Parathyroid adenoma (tissue), 2 donors: Measurements from ENCODE around the gene SERTAD2.

Source experiments
- H2AFZ ChIP-seq: fragments of 300-600 bp; sonication (generic); one replicate; pipeline ENCODE4 v1.7.0; 2017; ENCODE audit warnings: antibody characterized with exemption, mild to moderate bottlenecking
- H3K27ac ChIP-seq: fragments of 300-600 bp; sonication (generic); one replicate; pipeline ENCODE4 v1.7.0; 2017
- H3K27me3 ChIP-seq: fragments of 300-600 bp; sonication (generic); one replicate; pipeline ENCODE4 v1.7.0; 2017; ENCODE audit warnings: low read length; ENCODE audit not compliant: control insufficient read depth, insufficient read depth
- H3K36me3 ChIP-seq: fragments of 300-600 bp; sonication (generic); one replicate; pipeline ENCODE4 v1.7.0; 2017; ENCODE audit warnings: low read length; ENCODE audit not compliant: control insufficient read depth, insufficient read depth
- H3K4me1 ChIP-seq: fragments of 300-600 bp; sonication (generic); one replicate; pipeline ENCODE4 v1.7.0; 2017; ENCODE audit warnings: control low read depth
- H3K4me2 ChIP-seq: fragments of 300-600 bp; sonication (generic); one replicate; pipeline ENCODE4 v1.7.0; 2017; ENCODE audit warnings: low read length
- H3K4me3 ChIP-seq: fragments of 300-600 bp; sonication (generic); one replicate; pipeline ENCODE4 v1.7.0; 2017; ENCODE audit warnings: low read depth, low read length
- H3K79me2 ChIP-seq: fragments of 300-600 bp; sonication (generic); one replicate; pipeline ENCODE4 v1.7.0; 2017; ENCODE audit warnings: control low read depth
- H3K9ac ChIP-seq: fragments of 300-600 bp; sonication (generic); one replicate; pipeline ENCODE4 v1.7.0; 2017; ENCODE audit warnings: mild to moderate bottlenecking
- H3K9me3 ChIP-seq: fragments of 300-600 bp; sonication (generic); one replicate; pipeline ENCODE4 v1.7.0; 2017; ENCODE audit warnings: low read length; ENCODE audit not compliant: control insufficient read depth
- CTCF ChIP-seq: fragments of 300-600 bp; sonication (generic); IDR thresholded peaks from one replicate; pipeline ENCODE4 v1.7.0; 2017; ENCODE audit warnings: antibody characterized with exemption, mild to moderate bottlenecking
- donor health status: primary hyperparathyroidism.

Gene SERTAD2

DNA sequence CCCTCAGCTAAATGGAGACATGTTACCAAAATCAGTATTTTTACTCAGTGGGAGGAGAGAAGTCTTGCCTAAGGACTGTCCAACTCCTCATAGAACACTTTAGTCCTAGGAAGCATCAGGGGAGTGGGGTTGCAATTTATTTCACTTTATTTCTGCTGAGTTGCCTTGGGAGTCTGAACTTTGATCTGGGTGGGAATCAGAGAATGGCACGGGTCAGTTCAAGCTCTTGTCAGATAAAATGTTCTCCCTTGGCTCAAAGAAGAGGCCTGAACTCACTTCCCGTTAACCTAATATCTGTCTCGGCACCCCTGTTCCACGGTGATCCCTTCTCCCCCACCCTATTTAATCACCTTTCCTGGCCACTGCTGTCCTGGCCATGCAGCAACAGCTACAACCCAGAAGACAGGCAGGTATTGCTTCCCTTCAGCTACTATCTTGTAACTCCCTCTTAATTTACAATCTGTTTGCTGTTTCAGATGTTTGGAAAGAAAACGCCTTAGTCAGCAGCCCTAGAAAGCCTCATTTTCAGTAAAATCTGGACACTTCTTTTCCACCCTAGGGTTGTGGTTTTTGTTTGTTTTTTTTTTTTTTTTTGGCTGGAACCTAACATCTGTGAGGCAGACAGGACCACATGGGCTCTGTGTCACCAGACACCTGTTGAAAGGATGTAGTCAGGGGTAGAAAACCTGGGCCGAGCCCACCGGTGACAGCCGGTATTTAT lies 52.5 kb downstream of the SERTAD2 start:
- Histone ChIP-seq H3K36me3 (no peaks in the 10 kb centered on the region), H3K4me2 (peak overlapping the region; percentile 16), H3K4me3 (peak overlapping the region; percentile 3), H3K27ac (no peak overlapping the region), H3K79me2 (no peaks in the 10 kb centered on the region), H2AFZ (no peak overlapping the region), H3K9ac (no peak overlapping the region), H3K9me3 (no peaks in the 10 kb centered on the region), H3K27me3 (no peaks in the 10 kb centered on the region), H3K4me1 (peaks cover 10% of the 10 kb centered on the region)
- no peak for TF ChIP-seq CTCF

DNA sequence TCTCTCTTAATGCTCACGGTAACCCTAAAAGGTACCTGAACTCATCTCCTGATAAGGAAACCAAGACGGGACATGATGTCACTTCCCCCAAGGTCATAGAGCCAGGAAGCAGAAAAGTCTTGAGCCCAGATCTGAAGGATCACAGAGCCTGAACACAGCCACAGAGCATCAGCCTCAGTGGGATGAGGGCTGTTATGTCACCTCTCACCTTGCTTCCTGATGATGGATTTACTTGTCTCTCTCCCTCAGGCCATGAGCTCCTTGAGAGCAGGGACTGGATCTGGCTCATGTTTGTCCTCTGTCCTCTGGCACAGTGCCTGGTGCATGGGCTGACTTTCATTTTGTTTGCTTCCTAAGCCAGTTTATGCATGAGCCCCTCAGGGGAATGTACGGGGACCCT lies 54.2 kb downstream of the SERTAD2 start:
- no peak for TF ChIP-seq CTCF
- no peak overlapping the region for H3K27ac ChIP-seq
- no peaks in the 10 kb centered on the region for H3K9me3 ChIP-seq
- peak overlapping the region; percentile 31 for H3K4me2 ChIP-seq
- peak overlapping the region; percentile 45 for H2AFZ ChIP-seq
- peaks cover 10% of the 10 kb centered on the region for H3K4me1 ChIP-seq
- no peak overlapping the region for H3K9ac ChIP-seq
- H3K27me3 ChIP-seq, result no peaks in the 10 kb centered on the region
- H3K4me3 ChIP-seq, result no peak overlapping the region
- no peaks in the 10 kb centered on the region for H3K79me2 ChIP-seq
- H3K36me3 ChIP-seq, result no peaks in the 10 kb centered on the region

- no peak overlapping the region for H2AFZ ChIP-seq
- H3K36me3 ChIP-seq, result no peaks in the 10 kb centered on the region
- H3K4me1 ChIP-seq, result peaks cover 10% of the 10 kb centered on the region
- no peak overlapping the region for H3K9ac ChIP-seq
- no peak overlapping the region for H3K4me3 ChIP-seq
- no peak overlapping the region for H3K27ac ChIP-seq
- no peaks in the 10 kb centered on the region for H3K9me3 ChIP-seq
- H3K79me2 ChIP-seq, result no peaks in the 10 kb centered on the region
- H3K4me2 ChIP-seq, result no peak overlapping the region
- TF ChIP-seq CTCF, result no peak
- H3K27me3 ChIP-seq, result no peaks in the 10 kb centered on the region
These were observed 55.5 kb downstream of the SERTAD2 start for GRCh38 chr2:64598226-64598625.

DNA sequence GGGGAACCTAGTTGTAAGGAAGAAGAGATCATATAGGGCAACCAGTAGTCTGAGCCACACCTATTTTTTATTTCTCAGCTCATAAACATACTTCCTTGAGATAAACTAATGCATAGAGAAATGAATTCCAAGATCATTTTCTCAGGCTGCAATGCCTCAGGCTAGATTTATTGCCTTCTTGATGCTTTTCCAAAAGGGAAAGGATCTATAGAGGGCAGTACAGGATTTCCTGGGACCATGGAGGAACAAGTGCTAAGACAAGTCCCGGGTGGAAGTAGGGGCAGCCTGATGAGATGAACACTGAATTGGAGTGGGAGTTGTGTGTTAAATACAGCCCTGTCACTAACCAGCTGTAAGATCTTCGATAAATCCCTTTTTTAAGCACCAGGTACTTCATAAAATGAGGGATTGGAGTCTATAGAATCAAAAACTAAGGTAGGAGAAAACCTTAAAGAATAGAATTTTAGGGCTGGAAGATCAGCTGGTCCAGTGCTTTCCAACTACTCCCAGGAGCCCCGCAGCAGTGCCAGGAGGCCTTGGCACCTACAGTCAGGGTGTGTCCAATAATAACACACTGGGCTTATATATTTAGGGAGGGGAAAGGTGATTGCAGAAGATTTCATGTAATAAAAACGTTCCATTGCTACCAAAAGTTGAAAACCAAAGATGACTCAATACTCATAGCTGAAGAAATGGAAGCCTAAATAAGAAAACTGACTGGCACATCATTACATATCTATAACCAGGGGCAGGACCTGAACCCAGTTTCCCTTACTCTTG lies 58.1 kb downstream of the SERTAD2 start:
- Histone ChIP-seq H3K4me1 (peaks cover 4% of the 10 kb centered on the region), H3K4me3 (no peak overlapping the region), H3K79me2 (no peaks in the 10 kb centered on the region), H3K27ac (no peak overlapping the region), H3K4me2 (no peak overlapping the region), H3K9ac (no peak overlapping the region), H3K27me3 (no peaks in the 10 kb centered on the region), H2AFZ (no peak overlapping the region), H3K36me3 (no peaks in the 10 kb centered on the region), H3K9me3 (no peaks in the 10 kb centered on the region)
- TF ChIP-seq CTCF, result no peak
